Stimulated activated CD8-positive, alpha-beta memory T cell treated with anti-CD3 and anti-CD28 coated beads, Interleukin-15, amount 100 ng/mL, for 4 hours (primary cell): ENCODE measurements around the gene TMX3.

ENCODE experiments used
- DNase-seq, 2 donors: peaks; one replicate each; pipeline ENCODE4 v3.0.0-alpha.2; 2020; ENCODE audit warnings: low read depth in 2 of 2

Gene TMX3

DNA sequence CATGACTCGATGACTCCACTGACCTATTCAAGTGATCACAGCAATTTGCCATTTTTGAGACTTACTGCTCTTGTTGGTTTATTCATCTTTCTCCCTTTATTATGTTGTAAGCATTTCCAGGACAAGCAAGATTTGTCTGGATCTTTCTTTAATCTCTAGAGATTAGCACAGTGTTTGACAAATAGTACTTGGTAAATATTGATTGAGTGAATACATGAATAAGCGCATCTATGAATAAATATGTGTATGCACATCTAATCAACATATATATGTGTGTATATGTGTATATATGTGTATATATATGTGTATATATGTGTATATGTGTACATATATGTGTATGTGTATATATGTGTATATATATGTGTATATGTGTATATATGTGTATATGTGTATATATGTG, 7.3 kb downstream of the TMX3 start:
- no peak for DNase-seq

DNA sequence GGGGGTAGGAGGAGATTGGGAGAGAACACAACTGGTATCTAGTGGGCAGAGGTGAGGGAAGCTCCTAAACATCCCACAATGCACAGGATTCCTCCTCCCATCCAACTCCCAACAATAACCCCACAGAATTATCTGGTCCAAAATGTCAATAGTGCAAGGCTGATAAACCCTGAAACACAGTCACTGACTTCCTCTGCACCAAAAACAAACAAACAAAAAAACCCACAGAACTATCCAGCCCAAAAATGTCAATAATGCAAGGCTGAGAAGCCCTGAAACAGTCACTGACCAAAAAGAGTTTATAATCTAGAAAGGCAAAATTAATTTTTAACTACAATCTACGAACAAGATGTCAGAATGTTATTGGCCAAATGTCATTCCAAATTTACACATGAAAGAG, 9.8 kb downstream of the TMX3 start:
- no peak for DNase-seq

DNA sequence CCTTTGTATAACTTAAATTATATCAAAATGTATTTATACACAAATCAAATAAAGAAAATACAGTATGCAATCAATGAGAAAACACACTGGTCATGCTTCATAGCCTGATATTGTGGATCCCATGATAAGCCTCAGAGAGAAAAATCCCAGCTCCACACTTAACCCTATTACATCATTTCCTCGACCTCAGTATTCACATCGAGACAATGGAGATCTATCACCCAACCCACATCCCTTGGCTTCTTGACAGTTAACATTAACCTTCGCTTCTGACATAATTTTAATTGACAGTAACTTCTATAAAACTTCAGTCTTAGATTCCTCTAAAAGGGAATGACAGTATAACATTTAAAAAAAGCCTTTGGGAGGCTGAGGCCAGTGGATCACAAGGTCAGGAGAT, 11.6 kb downstream of the TMX3 start:
- no peak for DNase-seq

DNA sequence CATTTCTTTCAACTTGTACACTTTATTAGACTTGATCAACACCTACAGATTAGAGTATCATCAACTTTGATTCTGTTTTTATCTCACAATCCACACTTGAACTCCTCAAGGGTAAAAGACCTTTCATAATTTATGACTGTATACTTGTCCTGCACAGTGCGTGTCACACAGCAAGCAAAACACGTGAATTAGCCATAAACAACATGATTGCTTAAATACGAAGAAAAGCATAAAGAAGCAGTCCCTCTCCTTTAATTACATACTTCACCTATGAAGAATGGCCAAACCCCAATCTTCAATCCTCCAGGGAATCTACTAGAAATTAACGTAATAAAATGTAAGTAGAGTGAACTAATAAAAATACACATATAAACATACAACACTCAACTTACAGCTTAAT, 13.6 kb downstream of the TMX3 start:
- DNase-seq, result no peak

DNA sequence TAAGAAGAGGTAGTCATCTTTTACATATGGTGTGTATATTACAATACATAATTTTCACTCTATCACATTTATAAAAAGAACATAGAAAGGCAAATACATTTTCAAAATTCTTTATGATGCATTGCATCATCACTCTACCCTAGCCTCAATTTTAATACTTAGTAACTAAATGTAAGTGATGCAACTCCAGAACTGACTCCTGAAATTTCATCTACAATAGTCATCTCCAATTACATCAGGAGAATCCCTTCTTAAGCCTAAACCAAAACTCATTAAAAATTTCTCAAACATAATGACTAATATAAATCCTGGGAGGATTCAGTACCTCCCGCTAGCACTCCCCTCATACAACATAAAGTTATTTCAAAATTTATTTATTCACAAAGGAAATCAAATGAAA, 15.9 kb downstream of the TMX3 start:
- DNase-seq, result no peak

DNA sequence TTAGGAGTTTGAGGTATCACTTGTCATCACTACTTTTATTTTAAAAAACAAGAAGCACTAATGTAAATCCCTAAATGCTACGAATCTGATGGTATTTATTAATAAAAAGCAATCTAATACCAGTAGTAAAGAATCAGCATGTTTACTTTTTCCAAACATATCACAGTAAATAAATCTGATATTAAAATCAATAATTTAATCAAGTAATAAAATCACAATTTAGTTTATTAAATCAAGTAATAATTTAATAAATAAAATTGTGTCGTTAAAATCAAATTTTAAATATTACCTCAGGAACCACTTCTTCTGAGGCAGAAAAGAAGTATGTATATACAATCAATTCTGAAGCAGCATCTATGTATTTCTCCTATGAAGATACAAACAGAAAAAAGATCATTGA, 18.0 kb downstream of the TMX3 start:
- DNase-seq, result no peak

DNA sequence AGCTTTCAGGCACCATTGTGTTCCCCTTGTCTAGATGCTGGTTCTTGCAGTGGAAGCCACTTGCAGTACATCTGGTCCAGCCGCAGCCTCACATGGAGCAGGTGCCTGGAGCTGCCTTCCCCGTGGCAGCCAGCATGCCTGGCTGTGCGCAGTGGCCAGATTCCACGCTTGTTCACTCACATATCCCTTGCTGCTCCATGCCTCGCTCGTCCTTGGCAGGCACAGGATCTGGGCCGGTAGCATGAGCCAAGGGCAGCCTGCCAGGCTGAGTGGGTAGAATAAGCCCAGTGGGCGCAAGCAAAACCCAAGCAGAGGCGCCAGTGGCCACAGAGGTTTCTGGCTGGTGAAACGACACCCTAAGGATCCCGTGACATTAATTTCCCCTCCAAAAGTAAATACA, 20.6 kb downstream of the TMX3 start:
- no peak for DNase-seq

DNA sequence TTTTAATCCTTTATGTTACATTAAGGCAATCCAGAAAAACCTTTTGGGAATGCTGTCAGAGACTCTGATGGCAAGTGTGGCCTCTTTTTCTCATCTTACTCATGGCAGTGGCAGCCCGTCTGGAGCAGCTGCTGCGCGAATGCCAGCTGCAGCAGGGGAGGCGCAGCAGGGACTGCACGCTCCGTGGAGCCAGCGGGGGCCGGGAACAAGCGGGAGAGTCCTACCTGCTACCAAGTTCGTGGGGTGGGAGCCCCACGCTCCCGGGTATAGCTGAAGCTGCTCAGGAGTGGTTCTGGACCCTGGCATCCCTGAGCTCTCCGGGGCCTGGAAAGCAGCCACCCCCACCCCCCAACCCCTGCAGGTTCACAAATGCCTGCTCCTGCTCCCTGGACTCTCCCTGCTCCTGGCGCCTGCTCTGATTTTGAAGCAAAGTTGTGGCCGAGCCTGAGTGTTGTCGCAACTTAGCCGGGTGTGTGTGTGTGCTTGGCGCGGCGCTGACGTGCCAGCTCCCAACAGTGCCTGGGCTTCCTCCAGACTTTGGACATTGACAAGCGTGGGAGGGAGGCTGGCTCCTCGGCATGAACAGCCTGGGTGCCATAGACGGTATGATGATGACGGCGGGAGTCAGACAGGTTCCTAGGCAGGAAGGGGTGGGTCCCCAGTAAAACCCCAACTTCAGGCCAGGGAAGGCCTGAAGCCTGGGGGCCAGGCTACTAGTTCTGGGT, 21.7 kb downstream of the TMX3 start:
- no peak for DNase-seq

DNA sequence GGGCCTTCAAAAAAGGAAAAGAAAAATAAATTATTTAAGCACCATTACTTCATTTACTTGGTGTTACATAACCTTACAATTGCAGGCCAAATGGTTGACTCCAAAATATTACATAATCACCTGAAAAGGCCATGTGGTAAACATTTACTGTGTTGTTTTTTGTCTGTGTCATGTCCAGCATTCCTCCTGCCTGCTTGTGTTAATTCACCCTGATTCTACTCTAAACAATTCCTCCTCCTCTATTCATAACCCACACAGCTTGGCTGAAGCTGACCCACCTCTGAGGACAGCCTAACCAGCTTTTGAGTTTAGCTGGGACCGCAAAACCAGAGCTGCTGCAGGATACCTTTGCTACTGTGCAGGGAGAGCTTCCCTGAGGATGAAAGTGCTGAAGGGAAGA, 35.4 kb downstream of the TMX3 start:
- no peak for DNase-seq

DNA sequence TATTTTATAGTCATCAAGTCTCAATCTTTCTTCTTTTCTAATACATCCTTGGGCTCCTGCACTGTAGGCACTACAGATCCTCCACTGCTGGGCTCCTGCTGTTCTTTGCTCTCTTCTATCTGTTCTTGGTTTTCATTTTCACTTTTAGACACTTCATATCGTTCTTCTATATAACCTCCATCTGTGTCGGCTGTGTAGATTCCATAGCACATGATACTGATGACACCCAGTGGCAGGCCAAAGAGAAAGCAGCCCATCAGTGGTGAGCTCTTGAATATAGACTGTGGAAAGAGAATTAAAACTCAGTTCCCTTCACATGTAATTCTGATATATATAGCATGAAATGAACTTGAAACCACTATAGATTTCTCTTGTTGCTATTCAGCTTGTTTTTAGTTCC, 38.0 kb downstream of the TMX3 start:
- no peak for DNase-seq

DNA sequence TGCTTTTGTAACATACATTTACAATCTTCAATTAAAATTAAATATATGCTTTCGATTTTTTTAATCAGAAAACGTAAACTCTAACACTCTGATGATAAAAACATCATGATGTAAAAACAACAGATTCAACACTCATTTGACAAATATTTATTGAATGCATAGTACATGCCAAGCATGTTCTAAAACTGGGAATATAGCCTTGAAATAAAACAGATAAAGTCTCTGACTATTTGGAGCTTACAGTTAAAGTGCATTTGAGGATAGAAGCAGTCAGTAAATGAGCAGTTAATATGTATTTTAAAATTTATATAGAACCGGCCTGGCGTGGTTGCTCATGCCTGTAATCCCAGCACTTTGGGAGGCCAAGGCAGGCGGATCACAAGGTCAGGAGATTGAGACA, 47.8 kb downstream of the TMX3 start:
- no peak for DNase-seq

DNA sequence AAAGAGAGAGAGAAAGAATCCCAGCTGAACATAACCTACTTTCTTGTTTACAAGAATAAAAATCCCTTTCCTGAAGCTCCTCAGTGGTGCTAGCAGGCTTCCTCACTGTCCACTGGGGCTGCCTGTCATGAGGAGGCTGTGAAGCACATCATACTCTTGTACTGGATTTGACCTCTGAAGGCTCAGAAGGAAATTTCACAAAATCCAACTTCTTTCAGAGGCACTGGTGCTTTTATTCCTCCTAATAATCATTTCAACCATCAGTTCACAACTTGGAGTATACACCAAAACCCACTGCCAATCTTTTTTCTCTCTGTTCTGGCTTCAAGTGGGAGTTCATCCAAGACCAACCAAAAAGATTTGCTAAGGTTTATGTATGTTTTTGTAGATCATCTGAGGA, 48.5 kb downstream of the TMX3 start:
- DNase-seq, result no peak

DNA sequence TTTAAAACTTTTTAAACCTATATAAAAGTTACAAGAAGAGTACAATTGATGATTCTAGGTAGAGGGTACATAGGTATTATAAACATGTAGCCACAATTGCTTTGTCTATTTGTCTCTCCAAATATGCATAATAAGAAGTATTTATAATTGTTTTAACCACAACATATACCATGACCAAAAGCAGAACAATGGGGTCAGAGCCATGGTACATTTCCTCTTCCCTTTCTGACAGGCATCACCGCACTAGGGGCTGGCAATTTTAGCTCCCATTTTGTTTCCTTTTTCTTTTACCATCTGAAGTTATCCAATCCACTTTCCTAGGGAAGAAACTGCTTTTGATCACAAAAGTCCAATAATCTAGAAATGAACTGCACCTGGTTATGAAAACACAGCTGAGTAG, 49.3 kb downstream of the TMX3 start:
- no peak for DNase-seq

DNA sequence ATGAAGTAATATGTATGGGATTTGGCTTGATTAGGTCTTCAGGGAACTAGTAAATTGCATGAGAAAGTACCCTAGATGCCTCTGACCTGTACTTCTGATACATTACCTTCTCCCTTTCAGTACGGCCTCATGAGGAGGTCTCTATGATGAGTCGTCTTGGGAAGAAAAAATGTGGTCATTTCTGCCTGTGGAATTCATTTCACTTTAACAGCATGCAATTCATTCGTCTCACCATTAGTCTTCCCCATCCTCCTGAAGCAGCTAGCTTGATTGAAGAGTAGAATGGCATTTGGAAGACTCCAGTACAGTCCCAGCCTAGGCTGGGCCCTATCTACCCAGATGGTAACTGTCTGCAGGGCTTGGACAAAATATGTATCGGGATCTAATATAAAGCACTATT, 52.2 kb downstream of the TMX3 start:
- no peak for DNase-seq

DNA sequence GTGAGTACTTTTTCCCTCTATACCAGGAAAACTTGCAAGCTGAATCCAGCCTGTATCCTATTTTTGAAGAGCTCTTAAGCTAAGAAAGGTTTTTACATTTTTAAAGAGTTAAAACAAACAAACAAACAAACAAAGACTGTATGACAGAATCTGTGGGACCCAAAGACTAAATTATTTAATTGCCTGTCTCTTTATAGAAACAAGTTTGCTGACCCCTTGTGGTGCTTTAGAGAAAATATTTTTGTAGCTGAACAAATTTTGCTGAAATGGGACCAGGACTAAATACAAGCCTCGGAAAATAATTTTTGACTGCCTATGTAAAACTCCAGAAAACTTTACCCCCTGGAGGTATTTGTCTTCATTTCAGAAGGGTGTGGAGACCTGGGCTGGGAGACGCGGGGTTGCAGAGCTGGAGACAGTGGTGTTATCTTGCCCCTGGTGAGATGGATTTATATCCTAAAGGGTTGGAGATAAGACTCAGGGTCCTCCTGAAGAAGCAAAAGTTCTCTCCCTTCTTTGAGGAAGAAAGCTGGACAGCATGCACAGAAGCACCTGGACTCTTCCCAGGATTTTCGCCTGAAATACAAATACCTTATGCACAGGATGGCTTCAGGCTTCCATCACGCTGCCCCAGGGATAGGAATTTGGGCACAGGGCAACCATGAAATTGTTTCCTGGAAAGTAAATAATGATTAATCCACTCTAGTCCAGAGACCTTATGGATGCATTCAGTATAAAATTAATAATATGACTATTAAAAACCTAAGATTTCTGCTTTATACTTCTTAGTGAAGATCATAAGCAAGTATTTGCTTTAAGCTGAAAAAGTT, 54.3 kb downstream of the TMX3 start:
- no peak for DNase-seq

DNA sequence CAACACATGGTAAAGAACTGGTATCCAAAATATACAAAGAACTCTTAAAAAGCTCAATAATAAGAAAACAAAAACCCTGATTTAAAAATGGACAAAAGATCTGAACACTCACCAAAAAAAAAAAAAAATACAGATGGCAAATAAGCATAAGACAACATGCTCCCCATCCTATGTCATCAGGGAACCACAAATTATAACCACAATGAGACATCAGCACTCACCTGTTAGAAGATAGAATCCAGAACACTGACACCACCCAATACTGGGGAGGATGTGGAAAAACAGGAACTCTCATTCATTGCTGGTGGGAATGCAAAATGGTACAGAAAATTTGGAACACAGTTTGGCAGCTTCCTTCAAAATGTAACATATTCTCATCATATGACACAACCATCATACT, 66.7 kb downstream of the TMX3 start:
- DNase-seq, result no peak

DNA sequence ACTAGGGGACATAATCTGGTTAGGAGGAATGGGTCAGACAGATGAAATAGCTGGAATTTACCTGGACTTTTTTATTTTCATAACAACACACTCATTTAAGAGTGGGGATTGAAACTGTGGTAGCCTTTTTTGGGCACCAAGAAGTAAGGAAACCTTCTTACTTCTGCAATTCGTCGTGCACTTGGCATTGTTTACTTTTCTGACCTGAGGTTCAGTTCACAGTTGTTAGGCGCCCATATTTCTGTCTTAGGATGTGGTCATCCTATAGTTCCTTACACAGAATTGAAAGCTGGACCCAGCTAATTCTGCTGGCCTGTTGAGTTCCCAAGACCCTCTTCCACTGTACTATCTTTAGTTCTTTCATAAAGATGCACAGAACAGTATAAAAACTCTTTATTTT, 72.9 kb downstream of the TMX3 start:
- no peak for DNase-seq

DNA sequence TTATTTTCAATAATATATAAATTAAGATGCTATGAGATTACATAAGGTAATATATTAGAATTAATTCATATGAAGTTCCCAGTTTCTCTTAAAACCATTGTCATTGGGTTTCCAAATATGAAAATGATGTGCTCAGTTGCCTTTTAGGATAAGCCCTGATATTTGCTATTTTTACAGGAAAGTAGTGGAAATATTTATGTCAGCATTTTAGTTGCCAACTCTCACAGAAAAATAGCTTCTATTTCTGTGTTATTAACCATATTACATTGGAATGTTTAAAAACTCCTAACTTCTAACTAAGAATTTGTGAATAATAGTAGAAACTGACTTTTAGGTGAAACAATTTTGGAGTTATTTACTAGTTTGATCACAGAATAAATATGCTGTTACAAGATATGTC, 74.0 kb downstream of the TMX3 start:
- no peak for DNase-seq

DNA sequence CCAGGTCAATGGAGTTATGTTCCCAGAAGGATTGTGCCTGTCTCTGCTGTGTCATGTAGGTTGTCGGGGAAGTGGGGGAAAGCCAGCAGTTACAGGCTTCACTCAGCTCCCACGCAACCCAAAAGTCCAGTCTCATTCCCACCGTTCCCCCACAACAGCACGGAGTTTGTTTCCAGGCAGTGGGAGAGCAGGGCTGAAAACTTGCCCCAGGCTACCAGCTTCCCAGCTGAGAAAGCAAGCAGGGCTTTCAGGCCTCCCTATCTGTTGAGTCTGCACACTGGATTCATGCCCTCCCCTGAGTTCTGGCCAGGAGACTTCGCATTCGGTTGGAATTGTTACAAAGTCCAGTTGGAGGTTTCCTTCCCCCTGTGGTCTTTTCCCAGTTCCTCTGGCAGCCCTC, 76.3 kb downstream of the TMX3 start:
- no peak for DNase-seq

DNA sequence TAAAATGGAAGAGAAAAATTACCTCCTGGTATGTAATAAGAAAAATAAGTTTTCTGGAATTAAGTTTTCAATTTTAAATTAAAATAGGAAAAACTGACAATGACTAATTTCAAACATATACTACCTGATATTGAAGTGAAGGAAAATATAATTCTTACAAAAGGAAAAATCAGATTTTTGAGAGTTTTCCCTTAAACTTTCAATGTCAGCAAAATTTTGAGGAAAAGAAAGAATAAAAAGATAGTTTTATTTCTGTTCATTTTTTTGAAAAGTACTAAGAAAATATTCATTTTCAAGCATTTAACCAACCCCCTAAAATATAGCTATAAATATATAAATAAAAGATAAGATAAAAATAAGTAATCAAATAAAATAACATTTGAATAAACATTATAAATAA, 87.1 kb downstream of the TMX3 start:
- DNase-seq, result no peak
